HEK293 (cell line): Measurements from ENCODE around the gene RXYLT1.

Experiments used
- CTCF ChIA-PET: fragments of 350-600 bp; formaldehyde crosslinking; extraction: SDS; loops from one replicate; lab custom pipeline; 2021; ENCODE audit warnings: antibody characterized with exemption; lab: Yijun Ruan, JAX
- POLR2A ChIA-PET: fragments of 300-600 bp; formaldehyde crosslinking; extraction: SDS; loops from one replicate; lab custom pipeline; 2020; ENCODE audit warnings: antibody characterized with exemption, inconsistent platforms; lab: Yijun Ruan, JAX
- H3K27ac ChIP-seq: fragments of 200-500 bp; sonication (Bioruptor generic); 2 replicates; pipeline ENCODE4 v1.5.1; 2014; ENCODE audit warnings: low read depth, low read length, control low read depth, inconsistent platforms; ENCODE audit errors: extremely low read depth
- H3K36me3 ChIP-seq, 2 experiments: fragments of 200-500 bp in 1 of 2; sonication (Bioruptor generic) in 1 of 2; 1 replicate in 1 of 2; 2 replicates in 1 of 2; pipeline ENCODE4 v1.5.1; 2014 to 2017; ENCODE audit warnings: inconsistent platforms in 2 of 2, low read length in 2 of 2; ENCODE audit not compliant: control insufficient read depth in 2 of 2, insufficient read depth in 1 of 2
- H3K4me1 ChIP-seq: fragments of 200-500 bp; sonication (Bioruptor generic); 2 replicates; pipeline ENCODE4 v1.5.1; 2014; ENCODE audit warnings: mild to moderate bottlenecking, low read length, inconsistent platforms; ENCODE audit not compliant: control insufficient read depth, insufficient read depth
- H3K4me3 ChIP-seq: 2 replicates; pipeline ENCODE4 v1.5.1; 2011; ENCODE audit warnings: low read depth, mild to moderate bottlenecking, control low read depth, low read length, moderate library complexity
- H3K9me3 ChIP-seq: fragments of 200-500 bp; sonication (Bioruptor generic); 2 replicates; pipeline ENCODE4 v1.5.1; 2014; ENCODE audit warnings: low read depth, low read length, inconsistent platforms; ENCODE audit not compliant: control insufficient read depth, insufficient read depth
- FEZF1 ChIP-seq: fragments of 450-650 bp; formaldehyde crosslinking; IDR thresholded peaks from 2 replicates; pipeline ENCODE4 v1.5.1; 2016; ENCODE audit warnings: missing biosample characterization, missing genetic modification characterization
- GFI1B ChIP-seq: fragments of 450-650 bp; formaldehyde crosslinking; IDR thresholded peaks from 2 replicates; pipeline ENCODE4 v1.5.1; 2016; ENCODE audit warnings: missing biosample characterization, missing genetic modification characterization
- GLI2 ChIP-seq: fragments of 450-650 bp; formaldehyde crosslinking; IDR thresholded peaks from 2 replicates; pipeline ENCODE4; 2017; ENCODE audit warnings: missing biosample characterization, missing genetic modification characterization, low read depth, borderline replicate concordance
- INSM2 ChIP-seq: fragments of 450-650 bp; formaldehyde crosslinking; IDR thresholded peaks from 2 replicates; pipeline ENCODE4 v1.5.1; 2016; ENCODE audit warnings: missing biosample characterization, missing genetic modification characterization
- KLF16 ChIP-seq: fragments of 450-650 bp; formaldehyde crosslinking; IDR thresholded peaks from 2 replicates; pipeline ENCODE4 v1.5.1; 2017; ENCODE audit warnings: missing biosample characterization, missing genetic modification characterization
- PRDM2 ChIP-seq: fragments of 450-650 bp; formaldehyde crosslinking; IDR thresholded peaks from 2 replicates; pipeline ENCODE4 v1.5.1; 2016; ENCODE audit warnings: missing biosample characterization, missing genetic modification characterization, borderline replicate concordance
- SP2 ChIP-seq: fragments of 450-650 bp; formaldehyde crosslinking; IDR thresholded peaks from 2 replicates; pipeline ENCODE4 v1.5.1; 2016; ENCODE audit warnings: missing biosample characterization, missing genetic modification characterization
- ZBTB8A ChIP-seq: fragments of 450-650 bp; formaldehyde crosslinking; IDR thresholded peaks from 2 replicates; pipeline ENCODE4 v1.5.1; 2016; ENCODE audit warnings: missing biosample characterization, missing genetic modification characterization
- ZFP3 ChIP-seq: fragments of 450-650 bp; formaldehyde crosslinking; IDR thresholded peaks from 2 replicates; pipeline ENCODE4 v1.5.1; 2016; ENCODE audit warnings: low read depth, missing biosample characterization, missing genetic modification characterization
- ZFP37 ChIP-seq: fragments of 450-650 bp; formaldehyde crosslinking; IDR thresholded peaks from 2 replicates; pipeline ENCODE4 v1.5.1; 2016; ENCODE audit warnings: missing biosample characterization, missing genetic modification characterization
- ZNF138 ChIP-seq: fragments of 450-650 bp; formaldehyde crosslinking; IDR thresholded peaks from 2 replicates; pipeline ENCODE4 v1.5.1; 2016; ENCODE audit warnings: missing biosample characterization, missing genetic modification characterization, borderline replicate concordance
- ZNF18 ChIP-seq: fragments of 450-650 bp; formaldehyde crosslinking; IDR thresholded peaks from 2 replicates; pipeline ENCODE4 v1.5.1; 2016; ENCODE audit warnings: missing biosample characterization, missing genetic modification characterization
- ZNF19 ChIP-seq: fragments of 450-650 bp; formaldehyde crosslinking; IDR thresholded peaks from 2 replicates; pipeline ENCODE4; 2016; ENCODE audit warnings: missing biosample characterization, missing genetic modification characterization, low read depth
- ZNF2 ChIP-seq: fragments of 450-650 bp; formaldehyde crosslinking; IDR thresholded peaks from 2 replicates; pipeline ENCODE4 v1.5.1; 2016; ENCODE audit warnings: missing biosample characterization, missing genetic modification characterization
- ZNF214 ChIP-seq: fragments of 450-650 bp; formaldehyde crosslinking; IDR thresholded peaks from 2 replicates; pipeline ENCODE4 v1.5.1; 2017; ENCODE audit warnings: missing biosample characterization, mild to moderate bottlenecking, missing genetic modification characterization, borderline replicate concordance
- ZNF24 ChIP-seq: fragments of 450-650 bp; formaldehyde crosslinking; IDR thresholded peaks from 2 replicates; pipeline ENCODE4 v1.5.1; 2016; ENCODE audit warnings: missing biosample characterization, missing genetic modification characterization
- ZNF26 ChIP-seq: fragments of 450-650 bp; formaldehyde crosslinking; IDR thresholded peaks from 2 replicates; pipeline ENCODE4 v1.5.1; 2016; ENCODE audit warnings: missing biosample characterization, missing genetic modification characterization
- ZNF280D ChIP-seq: fragments of 450-650 bp; formaldehyde crosslinking; IDR thresholded peaks from 2 replicates; pipeline ENCODE4 v1.5.1; 2016; ENCODE audit warnings: missing biosample characterization, missing genetic modification characterization
- ZNF473 ChIP-seq: fragments of 450-650 bp; formaldehyde crosslinking; IDR thresholded peaks from 2 replicates; pipeline ENCODE4 v1.5.1; 2017; ENCODE audit warnings: missing biosample characterization, missing genetic modification characterization
- ZNF514 ChIP-seq: fragments of 450-650 bp; formaldehyde crosslinking; IDR thresholded peaks from 2 replicates; pipeline ENCODE4 v1.5.1; 2016; ENCODE audit warnings: missing biosample characterization, missing genetic modification characterization
- ZNF544 ChIP-seq: fragments of 450-650 bp; formaldehyde crosslinking; IDR thresholded peaks from 2 replicates; pipeline ENCODE4 v1.5.0; 2017; ENCODE audit warnings: missing biosample characterization, missing genetic modification characterization
- ZNF548 ChIP-seq: fragments of 450-650 bp; formaldehyde crosslinking; IDR thresholded peaks from 2 replicates; pipeline ENCODE4 v1.5.1; 2016; ENCODE audit warnings: missing biosample characterization, missing genetic modification characterization
- ZNF561 ChIP-seq: fragments of 450-650 bp; IDR thresholded peaks from 2 replicates; pipeline ENCODE4 v1.5.1; 2018; ENCODE audit warnings: missing biosample characterization, missing genetic modification characterization, borderline replicate concordance
- ZNF677 ChIP-seq: fragments of 450-650 bp; IDR thresholded peaks from 2 replicates; pipeline ENCODE4 v1.5.0; 2018; ENCODE audit warnings: missing biosample characterization, mild to moderate bottlenecking, missing genetic modification characterization, moderate library complexity
- ZNF785 ChIP-seq: fragments of 450-650 bp; formaldehyde crosslinking; IDR thresholded peaks from 2 replicates; pipeline ENCODE4 v1.5.1; 2016; ENCODE audit warnings: missing biosample characterization, missing genetic modification characterization

RXYLT1 gene

GRCh38 chr12:63814146-63814772 is 34.5 kb downstream of the RXYLT1 start (continued):
- TF ChIP-seq ZNF18 (tag by site-specific recombination) (no peak), ZNF2 (tag by site-specific recombination) (no peak), ZNF138 (tag by site-specific recombination) (no peak), ZNF785 (tag by site-specific recombination) (no peak), ZNF214 (no peak), ZNF548 (no peak), ZNF19 (tag by site-specific recombination) (no peak), ZNF677 (no peak), ZBTB8A (tag by site-specific recombination) (no peak), GLI2 (tag by site-specific recombination) (no peak)

- Histone ChIP-seq H3K4me1 (no peaks in the 10 kb centered on the region), H3K4me3 (no peak overlapping the region), H3K9me3 (no peaks in the 10 kb centered on the region), H3K36me3 (no peaks in the 10 kb centered on the region), H3K27ac (no peak overlapping the region)
- ChIA-PET CTCF (interaction anchor here (1.3 to 1.4 kb wide), 2 partner anchors 11 to 13 kb away, joined by 4 to 5 read pairs; no protein-coding TSS in a partner anchor), POLR2A (no interaction called here)
- no peak for TF ChIP-seq ZNF514 (tag by site-specific recombination)
- TF ChIP-seq GFI1B (tag by site-specific recombination), result no peak
- TF ChIP-seq ZNF26 (tag by site-specific recombination), result no peak
- TF ChIP-seq ZNF561 (tag by site-specific recombination), result no peak
- no peak for TF ChIP-seq PRDM2 (tag by site-specific recombination)
- no peak for TF ChIP-seq ZFP3 (tag by site-specific recombination)
- no peak for TF ChIP-seq FEZF1 (tag by site-specific recombination)
- TF ChIP-seq INSM2 (tag by site-specific recombination), result no peak
- TF ChIP-seq ZNF24 (tag by site-specific recombination), result no peak
- no peak for TF ChIP-seq KLF16 (tag by site-specific recombination)
- TF ChIP-seq ZNF473 (tag by site-specific recombination), result no peak
- no peak for TF ChIP-seq SP2 (tag by site-specific recombination)
- TF ChIP-seq ZNF544, result no peak
- TF ChIP-seq ZFP37 (tag by site-specific recombination), result no peak
- TF ChIP-seq ZNF280D, result no peak
These were observed 35.8 kb downstream of the RXYLT1 start for GRCh38 chr12:63815482-63815852.
